ENCODE results near the gene RPL13. TPM values are rescaled to one million over a fixed set of nuclear protein-coding genes. Genes with fewer than 3 reads are reported as not detected.

RPL13 gene
- total and polyA plus RNA-seq, 2 of the 4 experiments (the other 2 are of a cell fraction) = 2,098 to 3,527 TPM

GRCh38 chr16:89602273-89602951 is 41.9 kb downstream of the RPL13 start (continued):
- TF ChIP-seq ELK1 (IDR thresholded peaks at IDR 0.05; ENCODE audit: borderline replicate concordance, low read depth, low read length) (no peak), SMC3 (IDR thresholded peaks at IDR 0.05; ENCODE audit: low read depth, low read length) (no peak)

Data from IMR-90 (cell line).